ENCODE measurements around the gene IFT57.

IFT57 gene

GRCh38 chr3:108123326-108123725 lies 98.9 kb downstream of the IFT57 start:
- Histone ChIP-seq H3K79me2 (ENCODE audit: low read length) (no peaks in the 10 kb centered on the region), H3K27ac (ENCODE audit: low read length) (no peak overlapping the region), H2AFZ (ENCODE audit: low read length) (no peak overlapping the region), H3K4me3 (ENCODE audit: low read length) (no peak overlapping the region), H3K9me3 (replicated peaks; ENCODE audit: insufficient read depth, low read length) (no peaks in the 10 kb centered on the region), H4K20me1 (ENCODE audit: insufficient read depth, low read length) (no peaks in the 10 kb centered on the region), H3K36me3 (replicated peaks; ENCODE audit: insufficient read depth, low read length) (no peaks in the 10 kb centered on the region), H3K4me2 (ENCODE audit: low read depth, low read length) (no peak overlapping the region), H3K4me1 (ENCODE audit: low read length) (peaks cover 33% of the 10 kb centered on the region), H3K9me2 (replicated peaks; ENCODE audit: insufficient read depth, low read length) (no peaks in the 10 kb centered on the region), H3K27me3 (replicated peaks; ENCODE audit: insufficient read depth, low read length) (no peaks in the 10 kb centered on the region), H3F3A (ENCODE audit: insufficient read depth, low read length) (peaks cover 27% of the 10 kb centered on the region), H3K9ac (ENCODE audit: low read length) (no peak overlapping the region)
- TF ChIP-seq EZH2phosphoT487 (IDR thresholded peaks at IDR 0.05; ENCODE audit: low read length) (no peak), CTCF (IDR thresholded peaks at IDR 0.05; ENCODE audit: low read length) (no peak), EZH2 (optimal IDR thresholded peaks at IDR 0.05; ENCODE audit: low read depth, low read length) (no peak)
- no peak for DNase-seq

DNA sequence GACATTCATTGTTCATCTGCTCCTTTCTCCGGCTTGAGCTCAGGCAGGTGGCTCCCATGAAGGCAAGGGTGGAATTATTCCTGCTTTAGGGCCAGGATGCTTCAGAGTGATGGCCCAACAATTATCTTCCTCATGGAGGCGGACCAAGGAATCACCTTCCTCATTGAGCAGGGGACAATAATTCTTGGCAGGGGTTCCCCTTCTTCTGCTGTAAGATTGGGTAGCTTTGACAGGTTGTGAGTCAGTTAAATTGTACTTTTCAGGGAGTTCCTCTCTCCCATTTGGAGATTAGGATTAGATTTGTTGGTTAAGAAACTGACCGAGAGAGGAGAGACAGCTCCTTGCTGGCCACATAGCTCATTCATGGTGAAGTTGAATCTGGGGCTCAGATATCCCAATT lies 99.9 kb downstream of the IFT57 start:
- Histone ChIP-seq H3K4me3 (ENCODE audit: low read length) (no peak overlapping the region), H3K4me1 (ENCODE audit: low read length) (peaks cover 29% of the 10 kb centered on the region), H3K27ac (ENCODE audit: low read length) (no peak overlapping the region), H3K9me3 (replicated peaks; ENCODE audit: insufficient read depth, low read length) (no peaks in the 10 kb centered on the region), H3K27me3 (replicated peaks; ENCODE audit: insufficient read depth, low read length) (no peaks in the 10 kb centered on the region), H3K79me2 (ENCODE audit: low read length) (no peaks in the 10 kb centered on the region), H3K36me3 (replicated peaks; ENCODE audit: insufficient read depth, low read length) (no peaks in the 10 kb centered on the region), H4K20me1 (ENCODE audit: insufficient read depth, low read length) (no peaks in the 10 kb centered on the region), H3K9ac (ENCODE audit: low read length) (no peak overlapping the region), H2AFZ (ENCODE audit: low read length) (no peak overlapping the region), H3F3A (ENCODE audit: insufficient read depth, low read length) (peaks cover 27% of the 10 kb centered on the region), H3K9me2 (replicated peaks; ENCODE audit: insufficient read depth, low read length) (no peaks in the 10 kb centered on the region), H3K4me2 (ENCODE audit: low read depth, low read length) (no peak overlapping the region)
- no peak for DNase-seq
- TF ChIP-seq EZH2 (optimal IDR thresholded peaks at IDR 0.05; ENCODE audit: low read depth, low read length) (no peak), CTCF (IDR thresholded peaks at IDR 0.05; ENCODE audit: low read length) (no peak), EZH2phosphoT487 (IDR thresholded peaks at IDR 0.05; ENCODE audit: low read length) (no peak)

DNA sequence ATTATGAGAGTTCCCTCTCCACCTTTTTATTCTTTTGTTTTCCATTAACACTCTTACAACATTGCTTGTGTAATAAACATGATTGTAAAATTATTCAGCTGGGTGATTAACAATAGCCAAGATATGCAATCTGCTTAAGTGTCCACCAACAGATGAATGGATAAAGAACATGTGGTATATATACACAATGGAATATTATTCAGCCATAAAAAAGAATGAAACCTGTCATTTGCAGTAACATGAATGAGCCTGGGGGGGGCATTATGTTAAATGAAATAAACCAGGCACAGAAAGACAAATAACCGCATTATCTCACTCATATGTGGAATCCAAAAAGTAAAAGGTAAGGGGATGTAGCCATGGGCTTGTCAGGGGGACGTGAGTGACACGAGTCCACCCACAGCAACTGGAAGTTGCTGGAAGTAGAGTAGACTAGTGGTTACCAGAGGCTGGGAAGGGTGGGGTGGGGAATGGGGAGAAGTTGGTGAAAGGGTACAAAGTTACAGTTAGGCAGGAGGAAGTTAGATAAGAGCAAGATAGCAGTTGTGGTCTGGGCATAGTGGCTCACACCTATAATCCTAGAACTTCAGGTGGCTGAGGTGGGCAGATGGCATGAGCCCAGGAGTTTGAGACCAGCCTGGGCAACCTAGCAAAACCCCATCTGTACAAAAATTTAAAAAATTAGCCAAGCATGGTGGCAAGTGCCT lies 102.7 kb downstream of the IFT57 start:
- no peak overlapping the region for H3K9ac ChIP-seq (ENCODE audit: low read length)
- H3K9me2 ChIP-seq (replicated peaks; ENCODE audit: insufficient read depth, low read length), result no peaks in the 10 kb centered on the region
- no peak for DNase-seq
- H3K4me2 ChIP-seq (ENCODE audit: low read depth, low read length), result no peak overlapping the region
- no peaks in the 10 kb centered on the region for H3K36me3 ChIP-seq (replicated peaks; ENCODE audit: insufficient read depth, low read length)
- H4K20me1 ChIP-seq (ENCODE audit: insufficient read depth, low read length), result no peaks in the 10 kb centered on the region
- no peak overlapping the region for H3K27ac ChIP-seq (ENCODE audit: low read length)
- H2AFZ ChIP-seq (ENCODE audit: low read length), result no peak overlapping the region
- no peaks in the 10 kb centered on the region for H3K79me2 ChIP-seq (ENCODE audit: low read length)
- no peaks in the 10 kb centered on the region for H3K27me3 ChIP-seq (replicated peaks; ENCODE audit: insufficient read depth, low read length)
- TF ChIP-seq EZH2phosphoT487 (IDR thresholded peaks at IDR 0.05; ENCODE audit: low read length), result no peak
- TF ChIP-seq EZH2 (optimal IDR thresholded peaks at IDR 0.05; ENCODE audit: low read depth, low read length), result no peak
- no peak for TF ChIP-seq CTCF (IDR thresholded peaks at IDR 0.05; ENCODE audit: low read length)
- no peak overlapping the region for H3K4me3 ChIP-seq (ENCODE audit: low read length)
- no peaks in the 10 kb centered on the region for H3K9me3 ChIP-seq (replicated peaks; ENCODE audit: insufficient read depth, low read length)
- peaks cover 8% of the 10 kb centered on the region for H3F3A ChIP-seq (ENCODE audit: insufficient read depth, low read length)
- H3K4me1 ChIP-seq (ENCODE audit: low read length), result peaks cover 8% of the 10 kb centered on the region
